ENCODE measurements around the gene PRPS2.
A peak's percentile ranks its signal among the peaks of the same experiment; 100 is the strongest.

The PRPS2 gene

GRCh38 chrX:12791257-12792228 lies at the start of gene PRPS2:
Gene PRPS2, plus strand, starts transcription at chrX:12791412. Its CDS starts 86 bp downstream, at chrX:12791498.
- peak; percentile 1 to 12 for DNase-seq

- DNase-seq, result no peak
Observed at GRCh38 chrX:12741416-12741815, 49.8 kb upstream of the PRPS2 start.

- no peak for DNase-seq
Observed at GRCh38 chrX:12747433-12747832, 43.8 kb upstream of the PRPS2 start.

- no peak for DNase-seq
Observed at GRCh38 chrX:12751887-12752286, 39.3 kb upstream of the PRPS2 start.

GRCh38 chrX:12753366-12753765 lies 37.8 kb upstream of the PRPS2 start:
- DNase-seq, result no peak

GRCh38 chrX:12758291-12758690 lies 32.9 kb upstream of the PRPS2 start:
- no peak for DNase-seq

GRCh38 chrX:12767856-12768255 lies 23.4 kb upstream of the PRPS2 start:
- no peak for DNase-seq

- DNase-seq, result no peak
Observed at GRCh38 chrX:12768491-12768890, 22.7 kb upstream of the PRPS2 start.

- peak in 1 of 2 experiments; percentile 0 for DNase-seq
Observed at GRCh38 chrX:12770440-12770839, 20.8 kb upstream of the PRPS2 start.

GRCh38 chrX:12771445-12772069 lies 19.7 kb upstream of the PRPS2 start:
- no peak for DNase-seq

- no peak for DNase-seq
Observed at GRCh38 chrX:12777670-12778069, 13.5 kb upstream of the PRPS2 start.

- DNase-seq, result no peak
Observed at GRCh38 chrX:12779534-12779933, 11.7 kb upstream of the PRPS2 start.

GRCh38 chrX:12788645-12789044 lies 2.6 kb upstream of the PRPS2 start:
- DNase-seq, result no peak

- no peak for DNase-seq
Observed at GRCh38 chrX:12789976-12790375, 1.2 kb upstream of the PRPS2 start.

- no peak for DNase-seq
Observed at GRCh38 chrX:12790885-12791256, 341 bp upstream of the PRPS2 start.

GRCh38 chrX:12792711-12793110 lies 1.5 kb downstream of the PRPS2 start:
- no peak for DNase-seq

GRCh38 chrX:12794654-12795053 lies 3.4 kb downstream of the PRPS2 start:
- no peak for DNase-seq

GRCh38 chrX:12798601-12799000 lies 7.4 kb downstream of the PRPS2 start:
- no peak for DNase-seq

- DNase-seq, result no peak
Observed at GRCh38 chrX:12799118-12799517, 7.9 kb downstream of the PRPS2 start.

- DNase-seq, result no peak
Observed at GRCh38 chrX:12802741-12803140, 11.5 kb downstream of the PRPS2 start.

GRCh38 chrX:12804655-12805054 lies 13.4 kb downstream of the PRPS2 start:
- no peak for DNase-seq

- no peak for DNase-seq
Observed at GRCh38 chrX:12805333-12805732, 14.1 kb downstream of the PRPS2 start.

GRCh38 chrX:12811658-12812057 lies 20.4 kb downstream of the PRPS2 start:
- no peak for DNase-seq

- peak in 1 of 2 experiments; percentile 0 for DNase-seq
Observed at GRCh38 chrX:12814420-12814819, 23.2 kb downstream of the PRPS2 start.
